GM12864 (cell line): Measurements from ENCODE around the gene PGM2.
A peak's percentile ranks its signal among the peaks of the same experiment; 100 is the strongest.
"Not testable (repeated sequence)": the region's sequence is repeated elsewhere in the genome, so short reads cannot be mapped to it uniquely, and the experiment has no call there.

Source experiments
- DNase-seq: peaks from one replicate; pipeline ENCODE4 v3.0.0-alpha.2; 2011; ENCODE audit warnings: low read depth
- H3K4me3 ChIP-seq: 2 replicates; pipeline ENCODE4 v1.5.1; 2011; ENCODE audit warnings: mild to moderate bottlenecking, low read depth, low read length, control low read depth
- TF ChIP-seq, protein P1 (sequence below): IDR thresholded peaks from 2 replicates; pipeline ENCODE4 v1.5.1; 2011; ENCODE audit warnings: low read depth, mild to moderate bottlenecking, moderate library complexity, low read length, control low read depth, inconsistent platforms; ENCODE audit errors: missing control alignments

Gene PGM2

DNA sequence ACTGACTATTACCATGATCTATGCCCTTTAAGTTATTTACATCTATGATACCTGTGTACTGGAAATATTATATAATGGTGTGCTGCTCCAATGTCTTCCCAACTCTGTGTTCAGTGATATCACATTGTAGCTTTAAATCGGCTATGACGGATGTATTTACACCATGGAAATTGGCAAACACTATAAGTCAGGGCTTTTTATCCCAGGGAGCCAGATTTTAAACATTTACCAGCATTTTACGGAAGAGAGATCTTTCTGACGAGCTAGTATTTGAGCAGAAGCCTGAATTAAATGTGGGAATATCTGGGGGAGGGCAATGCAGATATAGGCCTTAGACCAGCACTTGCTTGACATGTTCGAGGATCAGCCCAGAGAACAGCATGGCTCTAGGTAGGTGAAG lies 7.7 kb upstream of the PGM2 start:
- no peak for DNase-seq
- no peak overlapping the region for H3K4me3 ChIP-seq
- TF ChIP-seq, protein P1, sequence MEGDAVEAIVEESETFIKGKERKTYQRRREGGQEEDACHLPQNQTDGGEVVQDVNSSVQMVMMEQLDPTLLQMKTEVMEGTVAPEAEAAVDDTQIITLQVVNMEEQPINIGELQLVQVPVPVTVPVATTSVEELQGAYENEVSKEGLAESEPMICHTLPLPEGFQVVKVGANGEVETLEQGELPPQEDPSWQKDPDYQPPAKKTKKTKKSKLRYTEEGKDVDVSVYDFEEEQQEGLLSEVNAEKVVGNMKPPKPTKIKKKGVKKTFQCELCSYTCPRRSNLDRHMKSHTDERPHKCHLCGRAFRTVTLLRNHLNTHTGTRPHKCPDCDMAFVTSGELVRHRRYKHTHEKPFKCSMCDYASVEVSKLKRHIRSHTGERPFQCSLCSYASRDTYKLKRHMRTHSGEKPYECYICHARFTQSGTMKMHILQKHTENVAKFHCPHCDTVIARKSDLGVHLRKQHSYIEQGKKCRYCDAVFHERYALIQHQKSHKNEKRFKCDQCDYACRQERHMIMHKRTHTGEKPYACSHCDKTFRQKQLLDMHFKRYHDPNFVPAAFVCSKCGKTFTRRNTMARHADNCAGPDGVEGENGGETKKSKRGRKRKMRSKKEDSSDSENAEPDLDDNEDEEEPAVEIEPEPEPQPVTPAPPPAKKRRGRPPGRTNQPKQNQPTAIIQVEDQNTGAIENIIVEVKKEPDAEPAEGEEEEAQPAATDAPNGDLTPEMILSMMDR: no peak

DNA sequence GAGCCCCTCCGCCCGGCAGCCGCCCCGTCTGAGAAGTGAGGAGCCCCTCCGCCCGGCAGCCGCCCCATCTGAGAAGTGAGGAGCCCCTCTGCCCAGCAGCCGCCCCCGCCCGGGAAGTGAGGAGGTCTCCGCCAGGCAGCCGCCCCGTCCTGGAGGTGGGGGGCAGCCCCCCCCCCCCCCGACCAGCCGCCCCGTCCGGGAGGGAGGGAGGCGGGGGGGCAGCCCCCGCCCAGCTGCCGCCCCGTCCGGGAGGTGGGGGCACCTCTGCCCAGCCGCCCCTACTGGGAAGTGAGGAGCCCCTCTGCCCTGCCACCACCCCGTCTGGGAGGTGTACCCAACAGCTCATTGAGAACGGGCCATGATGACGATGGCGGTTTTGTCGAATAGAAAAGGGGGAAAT lies 6.0 kb upstream of the PGM2 start:
- not testable (repeated sequence) for H3K4me3 ChIP-seq, DNase-seq

DNA sequence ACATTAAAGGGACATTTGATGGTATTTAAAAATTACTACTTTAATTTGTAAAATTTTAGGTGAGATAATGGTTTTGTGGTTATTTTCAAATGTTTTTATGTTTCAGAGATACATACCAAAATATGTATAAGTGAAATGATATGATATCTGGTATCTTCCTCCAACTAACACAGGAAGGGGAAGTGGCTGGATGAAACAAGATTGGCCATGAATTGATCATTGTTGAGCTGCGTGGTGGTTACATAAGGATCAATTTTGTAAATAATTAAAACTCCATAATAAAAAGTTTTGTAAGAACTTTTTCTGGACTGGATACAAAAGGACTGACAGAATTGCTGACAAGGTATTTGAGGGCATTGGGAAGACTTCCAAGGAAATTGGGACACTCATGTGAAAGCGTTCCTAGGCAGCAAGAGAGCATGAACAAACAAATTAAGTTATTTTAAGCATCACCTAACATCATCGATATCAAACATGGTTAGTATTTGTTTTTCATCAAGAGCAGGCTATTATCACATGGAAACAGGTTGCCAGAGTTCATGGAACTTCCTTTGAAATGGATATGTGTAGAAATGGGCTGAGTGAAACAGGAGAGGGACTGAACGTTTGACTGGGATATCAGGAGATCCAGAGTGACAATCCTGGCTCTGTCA lies 4.4 kb upstream of the PGM2 start:
- TF ChIP-seq, protein P1: no peak
- no peak overlapping the region for H3K4me3 ChIP-seq
- DNase-seq: no peak

DNA sequence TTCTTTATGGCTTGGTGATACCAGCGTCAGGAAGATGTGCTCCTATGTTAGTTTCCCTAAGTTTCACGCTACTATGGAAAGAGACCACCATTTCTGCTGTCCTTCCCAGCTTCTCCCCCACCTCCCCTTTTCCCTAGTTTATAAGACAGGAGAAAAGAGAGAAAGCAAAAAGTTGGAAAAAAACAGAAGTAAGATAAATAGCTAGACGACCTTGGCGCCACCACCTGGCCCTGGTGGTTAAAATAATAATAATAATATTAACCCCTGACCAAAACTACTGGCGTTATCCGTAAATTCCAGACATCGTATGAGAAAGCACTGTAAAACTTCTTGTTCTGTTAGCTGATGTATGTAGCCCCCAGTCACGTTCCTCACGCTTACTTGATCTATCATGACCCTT lies 985 bp upstream of the PGM2 start:
- DNase-seq: not testable (repeated sequence)
- peak overlapping the region; percentile 93 for H3K4me3 ChIP-seq

DNA sequence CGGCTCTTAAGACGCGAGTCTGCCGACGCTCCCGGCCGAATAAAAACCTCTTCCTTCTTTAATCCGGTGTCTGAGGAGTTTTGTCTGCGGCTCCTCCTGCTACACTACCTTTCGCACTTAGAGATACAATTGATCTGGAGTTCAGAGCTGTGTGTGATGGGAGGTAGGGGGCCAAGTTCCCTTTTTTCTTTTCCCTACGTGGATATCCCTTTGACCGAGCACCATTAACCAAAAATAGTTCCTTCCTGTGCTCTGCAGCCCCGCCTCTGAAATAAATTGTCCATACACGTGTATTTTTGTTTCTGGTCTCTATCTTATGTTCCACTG lies 555 bp upstream of the PGM2 start:
- TF ChIP-seq, protein P1: no peak
- peak overlapping the region; percentile 93 for H3K4me3 ChIP-seq
- no peak for DNase-seq

DNA sequence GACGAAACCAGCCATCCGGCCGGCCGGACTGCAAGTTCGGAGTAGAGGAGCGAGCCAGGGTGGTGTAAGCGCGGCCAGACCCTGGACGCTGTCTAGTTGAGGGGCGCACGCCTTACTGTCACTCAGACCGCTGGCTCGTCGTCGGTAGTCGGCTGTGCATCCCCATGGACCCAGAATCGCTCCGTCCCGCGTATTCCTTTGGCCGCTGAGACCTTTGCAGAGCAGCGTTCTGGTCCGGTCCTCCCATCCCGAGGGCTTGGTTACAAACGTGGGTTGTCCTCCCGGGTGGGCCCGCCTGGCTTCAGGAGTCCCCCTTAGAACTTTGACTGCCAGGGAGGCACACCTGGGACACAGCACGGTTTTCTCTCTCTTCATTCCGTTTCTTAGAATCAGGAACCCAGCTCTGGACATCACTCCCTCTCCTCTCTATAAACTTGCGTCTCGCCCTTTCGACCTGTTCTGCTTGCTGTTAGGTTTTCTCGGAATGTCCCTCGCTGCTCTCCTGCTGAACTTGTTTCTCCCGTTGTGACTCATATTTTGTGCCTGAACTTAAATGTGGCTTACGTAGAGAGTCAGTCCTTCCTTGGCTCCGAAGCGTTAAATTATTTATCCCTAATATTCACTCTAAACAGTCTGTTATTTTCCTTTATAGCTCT lies 672 bp downstream of the PGM2 start:
- TF ChIP-seq, protein P1: no peak
- DNase-seq: no peak
- peak overlapping the region; percentile 93 for H3K4me3 ChIP-seq

DNA sequence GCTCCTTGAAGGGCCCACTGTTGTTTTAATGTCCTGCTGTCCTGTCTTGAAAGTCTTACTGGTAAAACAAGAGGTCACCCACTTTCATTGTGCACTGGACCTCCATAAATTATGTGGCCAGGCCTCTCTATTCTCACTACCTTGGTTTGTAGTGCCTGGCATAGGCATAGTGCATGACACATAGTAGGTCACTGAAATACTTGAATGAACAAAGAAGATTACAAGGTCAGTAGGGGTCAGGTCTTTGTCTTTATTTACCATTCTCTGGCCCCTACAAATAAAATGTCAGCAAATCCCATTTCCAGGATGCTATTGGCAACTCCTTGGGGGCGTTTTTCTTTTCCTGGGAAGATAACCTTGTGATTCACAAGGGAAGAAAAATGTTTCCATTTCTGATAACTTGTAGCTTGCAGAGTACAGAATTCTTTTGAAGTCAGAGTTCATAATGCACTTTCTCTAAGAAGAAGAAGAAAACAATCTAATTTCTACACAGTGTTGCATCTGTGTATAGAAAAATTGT lies 1.4 kb downstream of the PGM2 start:
- DNase-seq: no peak
- H3K4me3 ChIP-seq: peak overlapping the region; percentile 93; the same call in 1 of the 2 replicates
- TF ChIP-seq, protein P1: no peak

DNA sequence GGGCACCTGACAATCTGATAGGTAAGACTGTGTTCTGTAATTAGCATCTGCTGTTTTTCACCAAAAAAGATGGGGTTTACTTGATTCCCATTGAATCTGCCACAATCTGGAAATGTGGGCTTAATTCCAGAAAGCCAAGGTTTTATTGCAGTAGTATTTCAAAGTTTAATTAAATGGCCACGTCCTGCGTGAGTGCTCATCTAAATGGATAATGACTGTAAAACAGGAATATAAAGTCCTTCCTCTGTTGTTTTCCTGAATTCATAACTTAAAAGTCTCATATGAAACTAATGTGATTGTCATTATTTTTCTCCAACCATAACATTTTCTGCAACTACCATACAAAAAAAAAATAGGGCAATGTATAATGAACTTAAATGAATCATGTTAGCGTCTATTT lies 2.4 kb downstream of the PGM2 start:
- TF ChIP-seq, protein P1: no peak
- no peak overlapping the region for H3K4me3 ChIP-seq
- no peak for DNase-seq
